Suppressor macrophage treated with lipopolysaccharide for 4 hours (primary cell): ENCODE data around the gene BAZ2B.
"Not testable (repeated sequence)": the region's sequence is repeated elsewhere in the genome, so short reads cannot be mapped to it uniquely, and the experiment has no call there.

Experiments used
- DNase-seq: peaks from one replicate; pipeline ENCODE4 v3.0.0-alpha.2; 2020

Gene BAZ2B

GRCh38 chr2:159402160-159402559 lies 214.2 kb downstream of the BAZ2B start:
- not testable (repeated sequence) for DNase-seq

GRCh38 chr2:159399716-159400415 lies 216.5 kb downstream of the BAZ2B start:
- no peak for DNase-seq

GRCh38 chr2:159396799-159397198 lies 219.5 kb downstream of the BAZ2B start:
- DNase-seq, result no peak

GRCh38 chr2:159382447-159383028 lies 233.8 kb downstream of the BAZ2B start:
- no peak for DNase-seq

- no peak for DNase-seq
Observed at GRCh38 chr2:159381574-159381973, 234.8 kb downstream of the BAZ2B start.

GRCh38 chr2:159380685-159381239 lies 235.6 kb downstream of the BAZ2B start:
- DNase-seq, result no peak

- no peak for DNase-seq
Observed at GRCh38 chr2:159379181-159379580, 237.2 kb downstream of the BAZ2B start.

GRCh38 chr2:159375241-159375640 lies 241.1 kb downstream of the BAZ2B start:
- no peak for DNase-seq

- no peak for DNase-seq
Observed at GRCh38 chr2:159371506-159371905, 244.8 kb downstream of the BAZ2B start.

GRCh38 chr2:159366538-159366937 lies 249.8 kb downstream of the BAZ2B start:
- DNase-seq, result no peak

- DNase-seq, result peak; percentile 87
Observed at GRCh38 chr2:159362816-159363251, 253.5 kb downstream of the BAZ2B start.

GRCh38 chr2:159362094-159362493 lies 254.3 kb downstream of the BAZ2B start:
- DNase-seq, result no peak

GRCh38 chr2:159361603-159362002 lies 254.7 kb downstream of the BAZ2B start:
- not testable (repeated sequence) for DNase-seq

- DNase-seq, result no peak
Observed at GRCh38 chr2:159356053-159356554, 260.2 kb downstream of the BAZ2B start.

GRCh38 chr2:159351977-159352376 lies 264.4 kb downstream of the BAZ2B start:
- no peak for DNase-seq

GRCh38 chr2:159349674-159350299 lies 266.6 kb downstream of the BAZ2B start:
- DNase-seq, result no peak

- DNase-seq, result peak; percentile 65
Observed at GRCh38 chr2:159326569-159327255, 289.6 kb downstream of the BAZ2B start.

GRCh38 chr2:159322419-159322818 lies 293.9 kb downstream of the BAZ2B start:
- DNase-seq, result no peak

- no peak for DNase-seq
Observed at GRCh38 chr2:159317392-159318088, 298.8 kb downstream of the BAZ2B start.

- DNase-seq, result no peak
Observed at GRCh38 chr2:159307942-159308341, 308.4 kb downstream of the BAZ2B start.

- DNase-seq, result no peak
Observed at GRCh38 chr2:159300586-159300985, 315.8 kb downstream of the BAZ2B start.

GRCh38 chr2:159298967-159299366 lies 317.4 kb downstream of the BAZ2B start:
- DNase-seq, result no peak
